Measurements from ENCODE around the gene PLPP6. TPM values are rescaled to one million over a fixed set of nuclear protein-coding genes. Genes with fewer than 3 reads are reported as not detected.

PLPP6 gene
- total RNA-seq, 2 experiments from 2014 or later, result 9.6 to 10.3 TPM

DNA sequence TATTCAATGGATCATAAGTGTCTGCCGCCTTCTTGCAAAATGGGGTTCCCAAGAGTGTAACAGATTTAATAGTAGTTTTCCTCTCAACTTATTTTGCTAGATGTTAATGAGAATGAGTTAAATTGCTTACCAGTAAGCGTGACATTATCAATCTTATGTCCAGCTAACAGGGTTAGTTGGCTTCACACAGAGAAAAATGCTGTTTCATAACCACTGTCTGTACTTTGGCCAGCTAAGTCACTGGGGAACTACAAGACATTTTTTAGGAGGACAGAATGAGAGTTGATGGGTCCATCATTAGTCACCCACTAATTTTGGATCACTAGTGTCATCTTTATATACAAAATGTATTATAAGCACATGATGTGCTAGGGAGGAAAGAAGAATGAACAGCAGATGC is 18.7 kb downstream of the PLPP6 start:
- Mint-ChIP-seq H3K4me1 (peaks cover 3% of the 10 kb centered on the region), H3K36me3 (ENCODE audit: low read depth) (peaks cover 14% of the 10 kb centered on the region), H3K4me3 (no peak overlapping the region), H3K9me3 (no peaks in the 10 kb centered on the region), H3K27me3 (no peaks in the 10 kb centered on the region), H3K27ac (no peak overlapping the region)
- ChIA-PET POLR2A (interaction anchor here (3.5 kb wide), 1 partner anchor 60 kb away, joined by 13 read pairs; the partner anchor contains the start of gene AK3), CTCF (interaction anchor here (0.8 to 1.6 kb wide), 4 partner anchors 12 to 76 kb away, joined by 3 to 5 read pairs (median 4); partner anchors contain the start of gene SPATA6L)
- DNase-seq, result no peak

DNA sequence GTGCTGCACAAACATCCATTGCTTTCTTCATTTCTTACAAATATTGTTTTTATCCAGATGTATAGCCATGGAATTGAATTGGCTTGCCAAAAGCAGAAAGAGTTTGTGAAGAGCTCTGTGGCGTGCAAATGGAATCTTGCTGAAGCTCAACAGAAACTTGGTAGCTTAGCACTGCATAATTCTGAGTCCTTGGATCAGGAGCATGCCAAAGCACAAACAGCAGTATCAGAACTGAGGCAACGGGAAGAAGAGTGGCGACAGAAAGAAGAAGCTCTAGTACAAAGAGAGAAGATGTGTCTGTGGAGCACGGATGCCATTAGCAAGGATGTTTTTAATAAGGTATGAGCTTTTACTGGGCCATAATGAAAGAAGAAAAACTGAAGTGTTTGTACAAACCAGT is 22.7 kb downstream of the PLPP6 start:
- H3K4me1 Mint-ChIP-seq, result peaks cover 10% of the 10 kb centered on the region
- H3K4me3 Mint-ChIP-seq, result no peak overlapping the region
- H3K27me3 Mint-ChIP-seq, result no peaks in the 10 kb centered on the region
- POLR2A ChIA-PET, result no interaction called here
- no peak for DNase-seq
- CTCF ChIA-PET, result no interaction called here
- H3K9me3 Mint-ChIP-seq, result no peaks in the 10 kb centered on the region
- peaks cover 25% of the 10 kb centered on the region for H3K36me3 Mint-ChIP-seq (ENCODE audit: low read depth)
- H3K27ac Mint-ChIP-seq, result no peak overlapping the region

GRCh38 chr9:4686112-4686511 is 24.0 kb downstream of the PLPP6 start:
- Mint-ChIP-seq H3K27ac (no peak overlapping the region), H3K9me3 (no peaks in the 10 kb centered on the region), H3K4me1 (peaks cover 13% of the 10 kb centered on the region), H3K4me3 (no peak overlapping the region), H3K36me3 (ENCODE audit: low read depth) (peaks cover 36% of the 10 kb centered on the region), H3K27me3 (no peaks in the 10 kb centered on the region)
- ChIA-PET CTCF (no interaction called here), POLR2A (no interaction called here)
- DNase-seq, result no peak

DNA sequence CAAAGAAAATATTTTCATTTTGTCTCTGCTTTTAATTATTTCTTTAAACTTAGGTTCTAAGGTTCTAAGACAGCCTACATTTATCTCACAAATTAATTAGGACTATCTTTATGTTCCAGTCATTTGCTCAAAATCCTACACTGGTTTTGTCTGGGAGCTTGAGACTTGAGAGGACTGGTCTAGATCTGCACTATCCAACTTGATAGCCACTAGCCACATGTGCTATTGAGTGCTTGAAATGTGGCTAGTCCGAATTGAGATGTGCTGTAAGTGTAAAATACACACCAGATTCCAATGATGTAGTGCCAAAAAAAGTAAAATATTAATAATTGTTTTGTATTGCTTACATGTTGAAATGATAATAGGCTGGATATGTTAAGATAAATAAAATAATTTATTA is 24.5 kb downstream of the PLPP6 start:
- ChIA-PET CTCF (no interaction called here), POLR2A (no interaction called here)
- Mint-ChIP-seq H3K4me3 (no peak overlapping the region), H3K36me3 (ENCODE audit: low read depth) (peaks cover 40% of the 10 kb centered on the region), H3K27me3 (no peaks in the 10 kb centered on the region), H3K4me1 (peaks cover 14% of the 10 kb centered on the region), H3K9me3 (no peaks in the 10 kb centered on the region), H3K27ac (no peak overlapping the region)
- no peak for DNase-seq

DNA sequence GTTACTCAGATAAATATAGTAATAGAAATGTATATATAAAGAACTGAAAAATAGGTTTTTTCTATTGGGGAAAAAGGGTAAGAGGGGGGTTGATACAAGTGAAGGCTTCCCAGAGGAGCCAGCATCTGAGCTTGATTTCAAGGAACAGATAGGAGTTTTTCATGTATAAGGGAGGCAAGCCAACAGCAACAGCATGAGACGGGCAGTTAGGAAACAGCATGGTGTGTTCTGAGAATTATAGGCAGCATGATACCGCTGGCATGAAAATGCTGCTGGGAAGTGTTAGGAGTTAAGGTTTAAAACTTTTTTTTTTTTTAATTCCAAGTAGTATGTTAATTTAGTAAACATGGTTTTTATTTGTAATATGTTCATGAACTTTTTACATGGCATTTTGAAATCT is 26.9 kb downstream of the PLPP6 start:
- H3K9me3 Mint-ChIP-seq, result no peaks in the 10 kb centered on the region

GRCh38 chr9:4689687-4690104 is 27.6 kb downstream of the PLPP6 start:
- H3K4me3 Mint-ChIP-seq, result no peak overlapping the region
- DNase-seq, result no peak
- no peaks in the 10 kb centered on the region for H3K27me3 Mint-ChIP-seq
- H3K27ac Mint-ChIP-seq, result no peak overlapping the region
- peaks cover 14% of the 10 kb centered on the region for H3K4me1 Mint-ChIP-seq
- peaks cover 41% of the 10 kb centered on the region for H3K36me3 Mint-ChIP-seq (ENCODE audit: low read depth)
- ChIA-PET CTCF (no interaction called here), POLR2A (no interaction called here)
- no peaks in the 10 kb centered on the region for H3K9me3 Mint-ChIP-seq

More for the DNA sequence above, 26.9 kb downstream of the PLPP6 start:
- Mint-ChIP-seq H3K4me1 (peaks cover 14% of the 10 kb centered on the region), H3K36me3 (ENCODE audit: low read depth) (peaks cover 42% of the 10 kb centered on the region), H3K27ac (no peak overlapping the region), H3K27me3 (no peaks in the 10 kb centered on the region), H3K4me3 (no peak overlapping the region)
- CTCF ChIA-PET, result interaction anchor here (1.4 kb wide), 1 partner anchor 10 kb away, joined by 4 read pairs; the partner anchor contains the start of gene CDC37L1
- POLR2A ChIA-PET, result no interaction called here
- no peak for DNase-seq

- H3K4me3 Mint-ChIP-seq, result no peak overlapping the region
- H3K36me3 Mint-ChIP-seq (ENCODE audit: low read depth), result peaks cover 41% of the 10 kb centered on the region
- H3K27me3 Mint-ChIP-seq, result no peaks in the 10 kb centered on the region
- peaks cover 14% of the 10 kb centered on the region for H3K4me1 Mint-ChIP-seq
- ChIA-PET CTCF (no interaction called here), POLR2A (no interaction called here)
- H3K27ac Mint-ChIP-seq, result no peak overlapping the region
- DNase-seq, result no peak
- no peaks in the 10 kb centered on the region for H3K9me3 Mint-ChIP-seq
Measured at GRCh38 chr9:4690144-4690543, 28.1 kb downstream of the PLPP6 start.

- no peaks in the 10 kb centered on the region for H3K9me3 Mint-ChIP-seq
- ChIA-PET POLR2A (interaction anchor here (2.1 kb wide), 1 partner anchor 49 kb away, joined by 5 read pairs; the partner anchor contains the start of gene AK3), CTCF (interaction anchor here (1.3 to 1.6 kb wide), 2 partner anchors 9 to 10 kb away, joined by 3 read pairs; no protein-coding TSS in a partner anchor)
- peaks cover 14% of the 10 kb centered on the region for H3K4me1 Mint-ChIP-seq
- no peak for DNase-seq
- H3K36me3 Mint-ChIP-seq (ENCODE audit: low read depth), result peaks cover 33% of the 10 kb centered on the region
- H3K27me3 Mint-ChIP-seq, result no peaks in the 10 kb centered on the region
- no peak overlapping the region for H3K4me3 Mint-ChIP-seq
- H3K27ac Mint-ChIP-seq, result no peak overlapping the region
Measured at GRCh38 chr9:4691795-4692194, 29.7 kb downstream of the PLPP6 start.

- ChIA-PET POLR2A (no interaction called here), CTCF (no interaction called here)
- Mint-ChIP-seq H3K9me3 (no peaks in the 10 kb centered on the region), H3K4me1 (peaks cover 2% of the 10 kb centered on the region), H3K4me3 (no peak overlapping the region), H3K27ac (no peak overlapping the region), H3K27me3 (no peaks in the 10 kb centered on the region), H3K36me3 (ENCODE audit: low read depth) (peaks cover 49% of the 10 kb centered on the region)
- no peak for DNase-seq
Measured at GRCh38 chr9:4700091-4700490, 38.0 kb downstream of the PLPP6 start.

- H3K4me3 Mint-ChIP-seq, result no peak overlapping the region
- CTCF ChIA-PET, result no interaction called here
- peaks cover 2% of the 10 kb centered on the region for H3K4me1 Mint-ChIP-seq
- H3K36me3 Mint-ChIP-seq (ENCODE audit: low read depth), result peaks cover 51% of the 10 kb centered on the region
- POLR2A ChIA-PET, result no interaction called here
- H3K27ac Mint-ChIP-seq, result no peak overlapping the region
- H3K27me3 Mint-ChIP-seq, result no peaks in the 10 kb centered on the region
- DNase-seq, result no peak
- no peaks in the 10 kb centered on the region for H3K9me3 Mint-ChIP-seq
Measured at GRCh38 chr9:4700932-4701331, 38.8 kb downstream of the PLPP6 start.

DNA sequence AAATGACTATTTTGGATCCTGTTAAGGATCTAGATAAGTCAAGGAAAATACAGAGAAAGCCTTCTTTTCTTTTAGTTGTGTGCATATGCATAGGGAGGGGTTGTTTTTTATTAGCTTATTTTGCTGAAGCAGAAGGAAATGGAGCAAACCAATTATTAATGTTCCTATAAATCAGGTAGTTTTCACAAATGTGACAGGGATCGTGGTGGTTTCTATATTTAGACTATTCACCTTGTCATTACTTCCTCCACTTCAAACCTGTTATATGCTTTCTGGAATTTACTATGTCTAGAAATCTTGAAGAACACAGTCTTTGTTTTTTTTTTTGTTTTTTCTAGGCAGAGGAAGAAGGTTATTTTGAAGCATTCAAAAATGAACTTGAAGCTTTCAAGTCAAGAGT is 39.4 kb downstream of the PLPP6 start:
- DNase-seq, result no peak
- Mint-ChIP-seq H3K4me3 (no peak overlapping the region), H3K4me1 (no peaks in the 10 kb centered on the region), H3K9me3 (no peaks in the 10 kb centered on the region), H3K27me3 (no peaks in the 10 kb centered on the region), H3K27ac (no peak overlapping the region), H3K36me3 (ENCODE audit: low read depth) (peaks cover 56% of the 10 kb centered on the region)
- CTCF ChIA-PET, result no interaction called here
- POLR2A ChIA-PET, result no interaction called here

GRCh38 chr9:4704129-4704528 is 42.0 kb downstream of the PLPP6 start:
- no peak for DNase-seq
- H3K27me3 Mint-ChIP-seq, result no peaks in the 10 kb centered on the region
- POLR2A ChIA-PET, result interaction anchor here (1.4 kb wide), 1 partner anchor 89 kb away, joined by 3 read pairs; no protein-coding TSS in a partner anchor
- peaks cover 8% of the 10 kb centered on the region for H3K4me1 Mint-ChIP-seq
- H3K36me3 Mint-ChIP-seq (ENCODE audit: low read depth), result peaks cover 62% of the 10 kb centered on the region
- H3K4me3 Mint-ChIP-seq, result no peak overlapping the region
- no peak overlapping the region for H3K27ac Mint-ChIP-seq
- CTCF ChIA-PET, result no interaction called here
- no peaks in the 10 kb centered on the region for H3K9me3 Mint-ChIP-seq

- no peak overlapping the region for H3K27ac Mint-ChIP-seq
- no peak for DNase-seq
- CTCF ChIA-PET, result no interaction called here
- no peaks in the 10 kb centered on the region for H3K9me3 Mint-ChIP-seq
- peaks cover 8% of the 10 kb centered on the region for H3K4me1 Mint-ChIP-seq
- H3K4me3 Mint-ChIP-seq, result no peak overlapping the region
- H3K27me3 Mint-ChIP-seq, result no peaks in the 10 kb centered on the region
- POLR2A ChIA-PET, result interaction anchor here (1.0 kb wide), 1 partner anchor 45 kb away, joined by 3 read pairs; no protein-coding TSS in a partner anchor
- H3K36me3 Mint-ChIP-seq (ENCODE audit: low read depth), result peaks cover 60% of the 10 kb centered on the region
Measured at GRCh38 chr9:4706021-4706420, 43.9 kb downstream of the PLPP6 start.

DNA sequence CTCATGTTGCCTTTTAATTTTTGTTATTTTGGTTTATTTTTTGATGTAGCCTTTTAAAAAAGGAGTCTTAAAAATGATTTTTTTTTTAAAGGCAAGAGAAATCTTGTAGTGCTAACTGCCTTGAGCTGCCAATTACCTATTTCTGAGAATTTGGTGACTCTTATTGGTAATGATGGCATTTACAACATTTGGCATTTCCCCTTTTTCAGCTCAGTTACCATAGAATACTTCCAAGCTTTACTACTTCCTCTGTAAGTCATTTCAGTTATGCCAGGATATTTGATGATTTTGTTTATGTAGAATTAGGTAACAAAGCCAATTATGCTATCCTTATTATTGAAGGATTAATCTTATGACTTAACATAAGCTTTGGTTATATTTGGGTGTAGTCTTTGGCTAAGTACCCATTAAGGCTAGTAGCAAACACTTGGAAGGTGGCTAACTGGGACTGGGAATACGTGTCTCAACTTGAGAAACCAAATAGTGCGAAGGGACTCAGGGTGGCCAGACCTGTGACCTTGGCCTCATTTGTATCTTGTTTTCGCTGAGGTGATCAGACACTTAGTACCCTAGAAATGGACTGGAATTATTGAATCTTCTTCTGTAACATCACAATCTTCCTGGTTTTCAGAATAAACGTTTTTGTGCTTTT is 45.0 kb downstream of the PLPP6 start:
- no peak overlapping the region for H3K4me3 Mint-ChIP-seq
- H3K9me3 Mint-ChIP-seq, result no peaks in the 10 kb centered on the region
- H3K27ac Mint-ChIP-seq, result no peak overlapping the region
- peaks cover 8% of the 10 kb centered on the region for H3K4me1 Mint-ChIP-seq
- DNase-seq, result no peak
- POLR2A ChIA-PET, result interaction anchor here (1.0 kb wide), 1 partner anchor 46 kb away, joined by 3 read pairs; no protein-coding TSS in a partner anchor
- CTCF ChIA-PET, result interaction anchor here (1.0 kb wide), 1 partner anchor 43 kb away, joined by 3 read pairs; no protein-coding TSS in a partner anchor
- H3K36me3 Mint-ChIP-seq (ENCODE audit: low read depth), result peaks cover 60% of the 10 kb centered on the region
- no peaks in the 10 kb centered on the region for H3K27me3 Mint-ChIP-seq
